ENCODE results near the gene MAP4K2. TPM values are rescaled to one million over a fixed set of nuclear protein-coding genes. Genes with fewer than 3 reads are reported as not detected.

Gene MAP4K2
- total and polyA plus RNA-seq, 2 of the 13 experiments (the other 11 are each of a cell fraction or from before 2014, with no cell fraction given), result 8.3 to 17.6 TPM

- TF ChIP-seq ZBED4 (CRISPR knock-in tag; IDR thresholded peaks at IDR 0.05; ENCODE audit: borderline replicate concordance), result peak; percentile 64; the same call in 1 of the 2 replicates
- no peak for TF ChIP-seq IRF1 (CRISPR knock-in tag; IDR thresholded peaks at IDR 0.05; ENCODE audit: low read depth)
- TF ChIP-seq MXD4 (CRISPR knock-in tag; IDR thresholded peaks at IDR 0.05), result no peak
- no peak for TF ChIP-seq ZNF570 (CRISPR knock-in tag; IDR thresholded peaks at IDR 0.05; ENCODE audit: borderline replicate concordance)
- no peak for TF ChIP-seq TFDP2 (CRISPR knock-in tag; IDR thresholded peaks at IDR 0.05)
- no peak for TF ChIP-seq TRAFD1 (CRISPR knock-in tag; IDR thresholded peaks at IDR 0.05; ENCODE audit: borderline replicate concordance)
- no peak for TF ChIP-seq ZNF644 (CRISPR knock-in tag; IDR thresholded peaks at IDR 0.05; ENCODE audit: low read depth)
- no peak for TF ChIP-seq ZBTB43 (CRISPR knock-in tag; conservative IDR thresholded peaks at IDR 0.05)
- TF ChIP-seq ZSCAN25 (CRISPR knock-in tag; IDR thresholded peaks at IDR 0.05), result 0 out of 2 replicates have a peak, but pooled peaks have one; percentile 45
- no peak for TF ChIP-seq TRIM24 (CRISPR knock-in tag; IDR thresholded peaks at IDR 0.05)
- no peak for TF ChIP-seq E2F5 (CRISPR knock-in tag; conservative IDR thresholded peaks at IDR 0.05)
- TF ChIP-seq GMEB2 (CRISPR knock-in tag; IDR thresholded peaks at IDR 0.05; ENCODE audit: low read depth), result no peak
- no peak for TF ChIP-seq CBX1 (IDR thresholded peaks at IDR 0.05; ENCODE audit: low read depth)
- no peak for TF ChIP-seq GFI1 (CRISPR knock-in tag; IDR thresholded peaks at IDR 0.05; ENCODE audit: borderline replicate concordance)
- no peak for TF ChIP-seq ZNF615 (CRISPR knock-in tag; IDR thresholded peaks at IDR 0.05; ENCODE audit: borderline replicate concordance)
- no peak for TF ChIP-seq JARID2 (CRISPR knock-in tag; IDR thresholded peaks at IDR 0.05; ENCODE audit: insufficient replicate concordance)
- TF ChIP-seq ZNF510 (CRISPR knock-in tag; IDR thresholded peaks at IDR 0.05; ENCODE audit: low read depth), result no peak
Observed at GRCh38 chr11:64846998-64847666, 44.1 kb upstream of the MAP4K2 start (continued).
